OCI-LY7 (cell line): ENCODE results near the gene AKT1.

Experiments used
- EZH2phosphoT487 ChIP-seq: fragments of 200-600 bp; sonication (generic); IDR thresholded peaks from 2 replicates; pipeline ENCODE4 v1.6.1; 2018; ENCODE audit warnings: low read depth, borderline replicate concordance, mild to moderate bottlenecking, mixed run types, antibody characterized with exemption, low read length, moderate library complexity, mixed read lengths
- TF ChIP-seq, protein P1 (sequence below): fragments of 200-600 bp; sonication (generic); conservative IDR thresholded peaks from 2 replicates; pipeline ENCODE4 v1.5.1; 2014; ENCODE audit warnings: mild to moderate bottlenecking, antibody characterized with exemption, low read length, moderate library complexity, mixed read lengths

DNA sequence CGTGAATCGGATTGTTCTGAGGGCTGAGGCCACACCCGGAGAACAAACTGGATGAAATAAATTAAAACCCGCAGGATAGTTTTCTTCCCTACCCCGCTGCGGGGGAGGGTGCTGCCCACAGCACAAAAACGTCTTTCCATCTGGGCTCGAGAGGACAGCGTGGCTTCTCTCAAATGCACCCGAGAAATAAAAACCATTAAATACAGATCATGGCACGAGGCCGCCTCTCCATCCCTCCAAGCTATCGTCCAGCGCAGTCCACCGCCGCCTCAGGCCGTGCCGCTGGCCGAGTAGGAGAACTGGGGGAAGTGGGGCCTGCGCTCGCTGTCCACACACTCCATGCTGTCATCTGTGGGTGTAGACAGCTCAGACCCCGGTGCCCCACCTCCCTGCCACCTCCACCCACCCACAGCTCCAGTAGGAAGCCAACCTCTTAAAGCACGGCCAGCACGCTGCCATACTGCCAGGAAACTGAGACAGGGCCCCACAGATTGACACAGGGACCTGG lies 25.4 kb downstream of the AKT1 start:
- TF ChIP-seq, protein P1, sequence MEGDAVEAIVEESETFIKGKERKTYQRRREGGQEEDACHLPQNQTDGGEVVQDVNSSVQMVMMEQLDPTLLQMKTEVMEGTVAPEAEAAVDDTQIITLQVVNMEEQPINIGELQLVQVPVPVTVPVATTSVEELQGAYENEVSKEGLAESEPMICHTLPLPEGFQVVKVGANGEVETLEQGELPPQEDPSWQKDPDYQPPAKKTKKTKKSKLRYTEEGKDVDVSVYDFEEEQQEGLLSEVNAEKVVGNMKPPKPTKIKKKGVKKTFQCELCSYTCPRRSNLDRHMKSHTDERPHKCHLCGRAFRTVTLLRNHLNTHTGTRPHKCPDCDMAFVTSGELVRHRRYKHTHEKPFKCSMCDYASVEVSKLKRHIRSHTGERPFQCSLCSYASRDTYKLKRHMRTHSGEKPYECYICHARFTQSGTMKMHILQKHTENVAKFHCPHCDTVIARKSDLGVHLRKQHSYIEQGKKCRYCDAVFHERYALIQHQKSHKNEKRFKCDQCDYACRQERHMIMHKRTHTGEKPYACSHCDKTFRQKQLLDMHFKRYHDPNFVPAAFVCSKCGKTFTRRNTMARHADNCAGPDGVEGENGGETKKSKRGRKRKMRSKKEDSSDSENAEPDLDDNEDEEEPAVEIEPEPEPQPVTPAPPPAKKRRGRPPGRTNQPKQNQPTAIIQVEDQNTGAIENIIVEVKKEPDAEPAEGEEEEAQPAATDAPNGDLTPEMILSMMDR = no peak
- TF ChIP-seq EZH2phosphoT487 = no peak
